ENCODE results near the gene TDG. TPM values are rescaled to one million over a fixed set of nuclear protein-coding genes. Genes with fewer than 3 reads are reported as not detected.

TDG gene
- total RNA-seq, 1 experiment from 2014 or later, result 31.6 TPM

DNA sequence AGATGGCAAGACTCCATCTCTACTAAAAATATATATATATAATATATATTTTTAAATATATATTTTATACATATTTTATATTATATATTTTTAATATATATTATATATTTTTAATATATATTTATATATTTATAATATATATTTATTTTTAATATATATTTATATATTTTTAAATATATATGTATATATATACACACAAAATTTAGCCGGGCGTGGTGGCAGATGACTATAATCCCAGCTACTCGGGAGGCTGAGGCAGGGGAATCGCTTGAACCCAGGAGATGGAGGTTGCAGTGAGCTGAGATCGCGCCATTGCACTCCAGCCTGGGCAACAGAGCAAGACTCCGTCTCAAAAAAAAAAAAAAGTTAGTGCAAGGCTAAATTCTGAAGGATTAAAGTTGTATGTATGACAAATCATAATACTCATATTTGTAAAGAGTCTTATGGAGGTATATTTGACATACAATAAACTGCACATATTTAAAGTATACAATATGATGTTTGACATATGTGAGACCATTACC, 7.7 kb upstream of the TDG start:
- no peaks in the 10 kb centered on the region for H3K9me3 Mint-ChIP-seq (ENCODE audit: unreplicated experiment)
- BruUV-seq (replicated peaks), result no TSS peak
- H3K36me3 Mint-ChIP-seq (ENCODE audit: insufficient read depth, unreplicated experiment), result peaks cover 21% of the 10 kb centered on the region
- intact Hi-C loops (cut with micrococcal nuclease), result loop anchor here (1.0 to 2.0 kb wide), 3 partner anchors 7 to 151 kb away; partner anchors contain the start of genes HSP90B1 and TDG
- peaks cover 23% of the 10 kb centered on the region for H3K4me1 Mint-ChIP-seq (ENCODE audit: insufficient read depth, unreplicated experiment)
- H3K27me3 Mint-ChIP-seq (ENCODE audit: insufficient read depth, unreplicated experiment), result no peaks in the 10 kb centered on the region
- no peak for DNase-seq (ENCODE audit: unreplicated experiment)
- ChIA-PET POLR2A (interaction anchor here (0.7 to 8.2 kb wide), 7 partner anchors 8 to 1126 kb away, joined by 3 to 214 read pairs (median 12); partner anchors contain the start of genes ALDH1L2, HCFC2, HSP90B1 and NT5DC3), CTCF (interaction anchor here (0.7 to 1.5 kb wide), 2 partner anchors 10 to 80 kb away, joined by 3 read pairs; no protein-coding TSS in a partner anchor)
- peak overlapping the region; percentile 93 for H3K27ac Mint-ChIP-seq (ENCODE audit: low read depth, unreplicated experiment)
- TF ChIP-seq, protein P1, sequence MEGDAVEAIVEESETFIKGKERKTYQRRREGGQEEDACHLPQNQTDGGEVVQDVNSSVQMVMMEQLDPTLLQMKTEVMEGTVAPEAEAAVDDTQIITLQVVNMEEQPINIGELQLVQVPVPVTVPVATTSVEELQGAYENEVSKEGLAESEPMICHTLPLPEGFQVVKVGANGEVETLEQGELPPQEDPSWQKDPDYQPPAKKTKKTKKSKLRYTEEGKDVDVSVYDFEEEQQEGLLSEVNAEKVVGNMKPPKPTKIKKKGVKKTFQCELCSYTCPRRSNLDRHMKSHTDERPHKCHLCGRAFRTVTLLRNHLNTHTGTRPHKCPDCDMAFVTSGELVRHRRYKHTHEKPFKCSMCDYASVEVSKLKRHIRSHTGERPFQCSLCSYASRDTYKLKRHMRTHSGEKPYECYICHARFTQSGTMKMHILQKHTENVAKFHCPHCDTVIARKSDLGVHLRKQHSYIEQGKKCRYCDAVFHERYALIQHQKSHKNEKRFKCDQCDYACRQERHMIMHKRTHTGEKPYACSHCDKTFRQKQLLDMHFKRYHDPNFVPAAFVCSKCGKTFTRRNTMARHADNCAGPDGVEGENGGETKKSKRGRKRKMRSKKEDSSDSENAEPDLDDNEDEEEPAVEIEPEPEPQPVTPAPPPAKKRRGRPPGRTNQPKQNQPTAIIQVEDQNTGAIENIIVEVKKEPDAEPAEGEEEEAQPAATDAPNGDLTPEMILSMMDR (IDR thresholded peaks at IDR 0.05; ENCODE audit: unreplicated experiment), result no peak
- H3K4me3 Mint-ChIP-seq (ENCODE audit: unreplicated experiment), result peak overlapping the region; percentile 87

DNA sequence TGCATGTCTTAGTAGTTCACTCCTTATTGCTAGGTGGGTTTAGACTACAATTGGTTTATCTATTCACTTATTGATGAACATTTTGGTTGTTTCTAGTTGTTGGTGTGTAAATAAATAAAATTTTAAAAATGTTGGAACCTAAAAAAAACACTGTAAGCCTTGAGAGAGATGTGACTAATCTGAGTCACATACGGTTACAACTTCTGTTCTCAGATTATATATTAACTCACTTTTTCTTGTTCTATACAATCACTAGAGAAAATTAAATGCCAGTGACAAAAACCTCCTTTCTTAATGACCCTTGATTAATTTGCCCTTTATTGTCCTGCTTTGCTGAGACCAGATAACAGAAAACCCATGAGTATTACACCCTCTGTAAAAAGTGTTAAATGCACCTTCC, 7.1 kb upstream of the TDG start:
- intact Hi-C loops (cut with micrococcal nuclease), result no loop called here
- H3K4me1 Mint-ChIP-seq (ENCODE audit: insufficient read depth, unreplicated experiment), result peaks cover 20% of the 10 kb centered on the region
- no peaks in the 10 kb centered on the region for H3K27me3 Mint-ChIP-seq (ENCODE audit: insufficient read depth, unreplicated experiment)
- BruUV-seq (replicated peaks), result no TSS peak
- ChIA-PET CTCF (interaction anchor here (0.7 to 1.5 kb wide), 4 partner anchors 9 to 151 kb away, joined by 3 to 4 read pairs (median 3); no protein-coding TSS in a partner anchor), POLR2A (interaction anchor here (0.5 to 8.2 kb wide), 4 partner anchors 8 to 310 kb away, joined by 3 to 214 read pairs (median 4); partner anchors contain the start of gene TDG)
- no peak overlapping the region for H3K4me3 Mint-ChIP-seq (ENCODE audit: unreplicated experiment)
- TF ChIP-seq, protein P1 (IDR thresholded peaks at IDR 0.05; ENCODE audit: unreplicated experiment), result no peak
- H3K27ac Mint-ChIP-seq (ENCODE audit: low read depth, unreplicated experiment), result no peak overlapping the region
- peaks cover 14% of the 10 kb centered on the region for H3K36me3 Mint-ChIP-seq (ENCODE audit: insufficient read depth, unreplicated experiment)
- no peaks in the 10 kb centered on the region for H3K9me3 Mint-ChIP-seq (ENCODE audit: unreplicated experiment)
- no peak for DNase-seq (ENCODE audit: unreplicated experiment)

DNA sequence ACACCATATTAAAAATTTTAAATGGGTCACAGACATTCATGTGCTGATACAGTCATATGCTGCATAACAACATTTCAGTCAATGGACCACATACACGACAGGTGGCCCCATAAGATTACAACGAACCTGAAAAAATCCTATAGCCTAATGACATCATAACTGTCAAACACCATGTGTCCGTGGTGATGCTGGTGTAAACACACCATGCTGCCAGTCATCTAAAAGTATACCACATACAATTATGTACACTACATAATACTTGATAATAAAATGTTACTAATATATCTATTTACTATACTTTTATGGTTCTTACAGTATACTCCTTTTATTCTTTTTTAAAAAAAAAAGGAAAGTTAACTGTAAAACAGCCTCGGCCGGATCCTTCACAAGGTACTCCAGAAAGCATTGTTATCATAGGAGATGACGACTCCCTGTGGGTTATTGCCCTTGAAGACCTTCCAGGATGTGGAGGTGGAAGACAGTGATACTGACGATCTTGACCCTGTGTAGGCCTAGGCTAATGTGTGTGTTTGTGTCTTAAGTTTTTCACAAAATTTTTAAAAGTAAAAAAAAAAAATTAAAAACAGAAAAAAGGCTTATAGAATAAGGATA, 5.0 kb upstream of the TDG start:
- no peaks in the 10 kb centered on the region for H3K9me3 Mint-ChIP-seq (ENCODE audit: unreplicated experiment)
- ChIA-PET CTCF (interaction anchor here (1.0 to 1.1 kb wide), 2 partner anchors 149 to 173 kb away, joined by 3 read pairs; no protein-coding TSS in a partner anchor), POLR2A (interaction anchor here (1.0 to 2.2 kb wide), 3 partner anchors 17 to 103 kb away, joined by 4 to 11 read pairs (median 5); partner anchors contain the start of genes HCFC2 and HSP90B1)
- intact Hi-C loops (cut with micrococcal nuclease), result no loop called here
- TF ChIP-seq, protein P1 (IDR thresholded peaks at IDR 0.05; ENCODE audit: unreplicated experiment), result no peak
- no peak overlapping the region for H3K4me3 Mint-ChIP-seq (ENCODE audit: unreplicated experiment)
- no TSS peak for BruUV-seq (replicated peaks)
- DNase-seq (ENCODE audit: unreplicated experiment), result no peak
- H3K36me3 Mint-ChIP-seq (ENCODE audit: insufficient read depth, unreplicated experiment), result peaks cover 3% of the 10 kb centered on the region
- peaks cover 14% of the 10 kb centered on the region for H3K4me1 Mint-ChIP-seq (ENCODE audit: insufficient read depth, unreplicated experiment)
- no peak overlapping the region for H3K27ac Mint-ChIP-seq (ENCODE audit: low read depth, unreplicated experiment)
- H3K27me3 Mint-ChIP-seq (ENCODE audit: insufficient read depth, unreplicated experiment), result no peaks in the 10 kb centered on the region

DNA sequence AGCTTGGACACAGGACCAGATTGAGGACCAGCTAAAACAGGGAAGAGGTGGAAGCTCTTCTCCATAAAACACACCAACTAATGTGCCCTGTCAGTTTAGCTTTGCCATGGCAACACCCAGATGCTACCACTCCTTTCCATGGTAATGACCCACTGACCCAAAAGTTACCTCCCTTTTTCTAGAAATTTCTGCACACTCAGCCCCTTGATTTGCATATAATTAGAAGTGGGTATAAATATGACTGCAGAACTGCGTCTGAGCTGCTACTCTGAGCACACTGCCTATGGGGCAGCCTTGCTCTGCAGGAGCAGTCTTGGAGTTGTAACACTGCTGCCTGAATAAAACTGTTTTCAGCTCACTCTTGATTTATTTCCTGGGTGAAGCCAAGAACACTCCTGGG, 3.2 kb upstream of the TDG start:
- ChIA-PET CTCF (interaction anchor here (0.9 to 6.0 kb wide), 2 partner anchors 101 to 147 kb away, joined by 5 to 40 read pairs; no protein-coding TSS in a partner anchor), POLR2A (no interaction called here)
- peaks cover 21% of the 10 kb centered on the region for H3K4me1 Mint-ChIP-seq (ENCODE audit: insufficient read depth, unreplicated experiment)
- H3K27ac Mint-ChIP-seq (ENCODE audit: low read depth, unreplicated experiment), result no peak overlapping the region
- H3K9me3 Mint-ChIP-seq (ENCODE audit: unreplicated experiment), result no peaks in the 10 kb centered on the region
- H3K4me3 Mint-ChIP-seq (ENCODE audit: unreplicated experiment), result no peak overlapping the region
- H3K36me3 Mint-ChIP-seq (ENCODE audit: insufficient read depth, unreplicated experiment), result peaks cover 18% of the 10 kb centered on the region
- TF ChIP-seq, protein P1 (IDR thresholded peaks at IDR 0.05; ENCODE audit: unreplicated experiment), result no peak
- DNase-seq (ENCODE audit: unreplicated experiment), result no peak
- intact Hi-C loops (cut with micrococcal nuclease), result no loop called here
- H3K27me3 Mint-ChIP-seq (ENCODE audit: insufficient read depth, unreplicated experiment), result no peaks in the 10 kb centered on the region
- no TSS peak for BruUV-seq (replicated peaks)
